Stimulated activated CD4-positive, alpha-beta T cell treated with anti-CD3 and anti-CD28 coated beads, Interleukin-15, amount 100 ng/mL, for 1 hour (primary cell): Measurements from ENCODE around the gene BMX.

Source experiments
- DNase-seq, 2 donors: peaks; one replicate each; pipeline ENCODE4 v3.0.0-alpha.2; 2020; ENCODE audit warnings: low read depth in 1 of 2, low spot score in 1 of 2

Gene BMX

GRCh38 chrX:15500497-15500966 is at the start of gene BMX:
Gene BMX, plus strand, starts transcription at chrX:15500807. Its CDS starts 7,547 bp downstream, at chrX:15508354.
- no peak for DNase-seq

- no peak for DNase-seq
Measured at GRCh38 chrX:15451913-15452312, 48.7 kb upstream of the BMX start.

- DNase-seq = no peak
Measured at GRCh38 chrX:15464704-15465103, 35.9 kb upstream of the BMX start.

- DNase-seq = no peak
Measured at GRCh38 chrX:15465347-15465746, 35.3 kb upstream of the BMX start.

GRCh38 chrX:15465896-15466651 is 34.5 kb upstream of the BMX start:
- DNase-seq = no peak

- DNase-seq = no peak
Measured at GRCh38 chrX:15468036-15468435, 32.6 kb upstream of the BMX start.

- DNase-seq = no peak
Measured at GRCh38 chrX:15469613-15470012, 31.0 kb upstream of the BMX start.

- peak; percentile 2 to 26 for DNase-seq
Measured at GRCh38 chrX:15471028-15471427, 29.6 kb upstream of the BMX start.

GRCh38 chrX:15472531-15472930 is 28.1 kb upstream of the BMX start:
- no peak for DNase-seq

- no peak for DNase-seq
Measured at GRCh38 chrX:15474028-15474427, 26.6 kb upstream of the BMX start.

- no peak for DNase-seq
Measured at GRCh38 chrX:15475021-15475420, 25.6 kb upstream of the BMX start.

- DNase-seq = no peak
Measured at GRCh38 chrX:15475486-15475885, 25.1 kb upstream of the BMX start.

- no peak for DNase-seq
Measured at GRCh38 chrX:15483891-15484290, 16.7 kb upstream of the BMX start.

- DNase-seq = no peak
Measured at GRCh38 chrX:15492469-15492868, 8.1 kb upstream of the BMX start.

GRCh38 chrX:15493118-15493962 is 7.3 kb upstream of the BMX start, which contains the start of gene PIR:
Gene PIR, minus strand, starts transcription at chrX:15493333. Its CDS starts 2,076 bp downstream, at chrX:15491257.
- DNase-seq = peak in 1 of 2 donors; percentile 29

- DNase-seq = no peak
Measured at GRCh38 chrX:15495801-15496200, 4.8 kb upstream of the BMX start.

- no peak for DNase-seq
Measured at GRCh38 chrX:15496824-15497223, 3.8 kb upstream of the BMX start.

GRCh38 chrX:15497865-15498264 is 2.7 kb upstream of the BMX start:
- peak in 1 of 2 donors; percentile 13 for DNase-seq

GRCh38 chrX:15498741-15499140 is 1.9 kb upstream of the BMX start:
- no peak for DNase-seq

GRCh38 chrX:15499976-15500375 is 631 bp upstream of the BMX start:
- DNase-seq = no peak

GRCh38 chrX:15501506-15501905 is 899 bp downstream of the BMX start:
- DNase-seq = no peak

GRCh38 chrX:15504661-15505060 is 4.1 kb downstream of the BMX start:
- DNase-seq = no peak
